HG02763 (cell line): ENCODE measurements around the gene JAM2.

ENCODE experiments used
- ATAC-seq: cut with Tn5 transposase; IDR thresholded peaks from one replicate; pipeline ENCODE4 v1.9.1; 2021; ENCODE audit warnings: mild to moderate bottlenecking, moderate library complexity; ENCODE audit not compliant: unreplicated experiment

The JAM2 gene

GRCh38 chr21:25764065-25764464 lies 125.0 kb downstream of the JAM2 start:
- ATAC-seq, result no peak
